ENCODE results near the gene RPLP1. TPM values are rescaled to one million over a fixed set of nuclear protein-coding genes. Genes with fewer than 3 reads are reported as not detected.

The RPLP1 gene
- total and polyA plus RNA-seq, 9 of the 15 experiments (the other 6 are each of a cell fraction or from before 2014, with no cell fraction given), result 76.3 to 3,053 (median 847) TPM

DNA sequence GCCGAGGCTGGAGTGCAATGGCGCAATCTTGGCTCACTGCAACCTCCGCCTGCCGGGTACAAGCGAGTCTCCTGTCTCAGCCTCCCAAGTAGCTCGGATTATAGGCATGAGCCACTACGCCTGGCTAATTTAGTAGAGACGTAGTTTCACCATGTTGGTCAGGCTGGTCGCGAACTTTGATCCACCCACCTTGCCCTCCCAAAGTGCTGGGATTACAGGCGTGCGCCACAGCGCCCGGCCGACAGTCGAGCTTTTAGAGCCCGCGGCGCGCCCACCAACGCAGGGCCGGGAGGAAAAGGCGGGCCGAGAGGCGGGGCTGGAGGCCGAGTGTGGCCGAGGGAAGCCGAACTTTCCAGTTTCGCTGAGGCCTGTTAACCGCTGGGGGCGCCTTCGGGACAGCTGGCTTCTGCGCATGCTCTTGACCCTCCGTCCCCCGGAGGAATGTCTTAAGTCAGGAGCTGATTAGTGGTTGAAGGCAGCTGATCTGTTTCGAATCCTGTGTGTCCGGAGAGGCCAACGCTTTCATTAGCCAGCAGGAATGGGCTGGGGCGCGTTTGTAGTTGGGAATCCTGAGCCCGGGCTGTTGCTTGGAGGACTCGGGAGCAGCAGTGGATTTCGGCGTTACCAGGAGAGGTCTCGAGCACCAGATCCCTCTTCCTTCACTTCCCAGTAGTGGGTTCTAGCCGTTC is 10.0 kb downstream of the RPLP1 start (continued):
- TF ChIP-seq TFAP4 (CRISPR knock-in tag; IDR thresholded peaks at IDR 0.05; ENCODE audit: borderline replicate concordance) (peak; percentile 98), ZBTB33 (CRISPR knock-in tag; IDR thresholded peaks at IDR 0.05) (no peak), ZBTB26 (CRISPR knock-in tag; IDR thresholded peaks at IDR 0.05) (no peak; the same call in 1 of the 2 replicates), KAT8 (IDR thresholded peaks at IDR 0.05; ENCODE audit: low read depth) (no peak), RFX1 (IDR thresholded peaks at IDR 0.05) (no peak), GABPB1 (CRISPR knock-in tag; IDR thresholded peaks at IDR 0.05) (peak; percentile 47; the same call in 1 of the 2 replicates), MNT (conservative IDR thresholded peaks at IDR 0.05) (0 out of 4 replicates have a peak, but pooled peaks of 1 of the 2 experiments have one; percentile 45)
- TF ChIP-seq, protein P1, sequence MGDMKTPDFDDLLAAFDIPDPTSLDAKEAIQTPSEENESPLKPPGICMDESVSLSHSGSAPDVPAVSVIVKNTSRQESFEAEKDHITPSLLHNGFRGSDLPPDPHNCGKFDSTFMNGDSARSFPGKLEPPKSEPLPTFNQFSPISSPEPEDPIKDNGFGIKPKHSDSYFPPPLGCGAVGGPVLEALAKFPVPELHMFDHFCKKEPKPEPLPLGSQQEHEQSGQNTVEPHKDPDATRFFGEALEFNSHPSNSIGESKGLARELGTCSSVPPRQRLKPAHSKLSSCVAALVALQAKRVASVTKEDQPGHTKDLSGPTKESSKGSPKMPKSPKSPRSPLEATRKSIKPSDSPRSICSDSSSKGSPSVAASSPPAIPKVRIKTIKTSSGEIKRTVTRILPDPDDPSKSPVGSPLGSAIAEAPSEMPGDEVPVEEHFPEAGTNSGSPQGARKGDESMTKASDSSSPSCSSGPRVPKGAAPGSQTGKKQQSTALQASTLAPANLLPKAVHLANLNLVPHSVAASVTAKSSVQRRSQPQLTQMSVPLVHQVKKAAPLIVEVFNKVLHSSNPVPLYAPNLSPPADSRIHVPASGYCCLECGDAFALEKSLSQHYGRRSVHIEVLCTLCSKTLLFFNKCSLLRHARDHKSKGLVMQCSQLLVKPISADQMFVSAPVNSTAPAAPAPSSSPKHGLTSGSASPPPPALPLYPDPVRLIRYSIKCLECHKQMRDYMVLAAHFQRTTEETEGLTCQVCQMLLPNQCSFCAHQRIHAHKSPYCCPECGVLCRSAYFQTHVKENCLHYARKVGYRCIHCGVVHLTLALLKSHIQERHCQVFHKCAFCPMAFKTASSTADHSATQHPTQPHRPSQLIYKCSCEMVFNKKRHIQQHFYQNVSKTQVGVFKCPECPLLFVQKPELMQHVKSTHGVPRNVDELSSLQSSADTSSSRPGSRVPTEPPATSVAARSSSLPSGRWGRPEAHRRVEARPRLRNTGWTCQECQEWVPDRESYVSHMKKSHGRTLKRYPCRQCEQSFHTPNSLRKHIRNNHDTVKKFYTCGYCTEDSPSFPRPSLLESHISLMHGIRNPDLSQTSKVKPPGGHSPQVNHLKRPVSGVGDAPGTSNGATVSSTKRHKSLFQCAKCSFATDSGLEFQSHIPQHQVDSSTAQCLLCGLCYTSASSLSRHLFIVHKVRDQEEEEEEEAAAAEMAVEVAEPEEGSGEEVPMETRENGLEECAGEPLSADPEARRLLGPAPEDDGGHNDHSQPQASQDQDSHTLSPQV (IDR thresholded peaks at IDR 0.05), result peak; percentile 45
- TF ChIP-seq, protein P2, sequence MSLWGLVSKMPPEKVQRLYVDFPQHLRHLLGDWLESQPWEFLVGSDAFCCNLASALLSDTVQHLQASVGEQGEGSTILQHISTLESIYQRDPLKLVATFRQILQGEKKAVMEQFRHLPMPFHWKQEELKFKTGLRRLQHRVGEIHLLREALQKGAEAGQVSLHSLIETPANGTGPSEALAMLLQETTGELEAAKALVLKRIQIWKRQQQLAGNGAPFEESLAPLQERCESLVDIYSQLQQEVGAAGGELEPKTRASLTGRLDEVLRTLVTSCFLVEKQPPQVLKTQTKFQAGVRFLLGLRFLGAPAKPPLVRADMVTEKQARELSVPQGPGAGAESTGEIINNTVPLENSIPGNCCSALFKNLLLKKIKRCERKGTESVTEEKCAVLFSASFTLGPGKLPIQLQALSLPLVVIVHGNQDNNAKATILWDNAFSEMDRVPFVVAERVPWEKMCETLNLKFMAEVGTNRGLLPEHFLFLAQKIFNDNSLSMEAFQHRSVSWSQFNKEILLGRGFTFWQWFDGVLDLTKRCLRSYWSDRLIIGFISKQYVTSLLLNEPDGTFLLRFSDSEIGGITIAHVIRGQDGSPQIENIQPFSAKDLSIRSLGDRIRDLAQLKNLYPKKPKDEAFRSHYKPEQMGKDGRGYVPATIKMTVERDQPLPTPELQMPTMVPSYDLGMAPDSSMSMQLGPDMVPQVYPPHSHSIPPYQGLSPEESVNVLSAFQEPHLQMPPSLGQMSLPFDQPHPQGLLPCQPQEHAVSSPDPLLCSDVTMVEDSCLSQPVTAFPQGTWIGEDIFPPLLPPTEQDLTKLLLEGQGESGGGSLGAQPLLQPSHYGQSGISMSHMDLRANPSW (CRISPR knock-in tag; IDR thresholded peaks at IDR 0.05), result no peak

Data from K562 (cell line).